ENCODE measurements around the gene WWOX.

- TF ChIP-seq CTCF (conservative IDR thresholded peaks at IDR 0.05; ENCODE audit: low read depth, low read length), result no peak
- no peak for TF ChIP-seq EZH2 (IDR thresholded peaks at IDR 0.05; ENCODE audit: low read length, unreplicated experiment)
Observed at GRCh38 chr16:78235876-78236275, 136.4 kb downstream of the WWOX start.
